T follicular helper cell (primary cell): ENCODE data around the gene FMO5.
A peak's percentile ranks its signal among the peaks of the same experiment; 100 is the strongest.
"Not testable (repeated sequence)": the region's sequence is repeated elsewhere in the genome, so short reads cannot be mapped to it uniquely, and the experiment has no call there.

ENCODE experiments used
- DNase-seq: peaks from one replicate; pipeline ENCODE4 v3.0.0-alpha.2; 2020; ENCODE audit warnings: low read depth
- total RNA-seq, 2 experiments: gene quantifications; one replicate each; lab custom pipeline; 2026; lab: John Stamatoyannopoulos, UW

Gene FMO5
- total RNA-seq: 0 to 1.3 reads per million in 2 experiments

- DNase-seq: peak; percentile 31
Measured at GRCh38 chr1:147225193-147225730, at the start of gene FMO5. Gene FMO5 (minus strand): TSS chr1:147225339. CDS start chr1:147225029, 310 bp downstream.

GRCh38 chr1:147273409-147274336 is 48.5 kb upstream of the FMO5 start:
- DNase-seq: peak; percentile 3

- DNase-seq: no peak
Measured at GRCh38 chr1:147272042-147272441, 46.9 kb upstream of the FMO5 start.

- no peak for DNase-seq
Measured at GRCh38 chr1:147270721-147271120, 45.6 kb upstream of the FMO5 start.

GRCh38 chr1:147267711-147268110 is 42.6 kb upstream of the FMO5 start:
- DNase-seq: no peak

- DNase-seq: no peak
Measured at GRCh38 chr1:147266381-147266780, 41.2 kb upstream of the FMO5 start.

- no peak for DNase-seq
Measured at GRCh38 chr1:147264158-147264768, 39.1 kb upstream of the FMO5 start.

GRCh38 chr1:147260956-147261355 is 35.8 kb upstream of the FMO5 start:
- no peak for DNase-seq

- DNase-seq: no peak
Measured at GRCh38 chr1:147252540-147252939, 27.4 kb upstream of the FMO5 start.

- no peak for DNase-seq
Measured at GRCh38 chr1:147247656-147248238, 22.6 kb upstream of the FMO5 start.

- DNase-seq: no peak
Measured at GRCh38 chr1:147246910-147247655, 21.9 kb upstream of the FMO5 start.

GRCh38 chr1:147246044-147246690 is 21.0 kb upstream of the FMO5 start:
- no peak for DNase-seq

GRCh38 chr1:147245586-147246021 is 20.5 kb upstream of the FMO5 start:
- no peak for DNase-seq

- DNase-seq: no peak
Measured at GRCh38 chr1:147245129-147245528, 20.0 kb upstream of the FMO5 start.

- DNase-seq: no peak
Measured at GRCh38 chr1:147243841-147244240, 18.7 kb upstream of the FMO5 start.

GRCh38 chr1:147243228-147243685 is 18.1 kb upstream of the FMO5 start:
- DNase-seq: no peak

GRCh38 chr1:147242449-147243227 is 17.5 kb upstream of the FMO5 start, which contains the start of gene CHD1L:
Gene CHD1L (plus strand): TSS chr1:147242684. CDS start chr1:147242704, 20 bp downstream.
- DNase-seq: peak; percentile 85

GRCh38 chr1:147241934-147242448 is 16.9 kb upstream of the FMO5 start:
- DNase-seq: no peak

- not testable (repeated sequence) for DNase-seq
Measured at GRCh38 chr1:147240131-147240721, 15.1 kb upstream of the FMO5 start.
